Small intestine (tissue), 7 donors: ENCODE results near the gene ZDHHC1. TPM values are rescaled to one million over a fixed set of nuclear protein-coding genes. Genes with fewer than 3 reads are reported as not detected.
"Not testable (repeated sequence)": the region's sequence is repeated elsewhere in the genome, so short reads cannot be mapped to it uniquely, and the experiment has no call there.

ENCODE experiments used
- DNase-seq, 2 donors: peaks; one replicate each; pipeline versions ENCODE4 v3.0.0 to v3.0.0-alpha.2; 2013
- FAIRE-seq: peaks from 2 replicates; lab custom pipeline; 2012; peaks lifted over from hg19 to GRCh38; lab: Jason Lieb, UNC
- H3K27ac ChIP-seq, 3 donors: one replicate each; pipeline ENCODE4 v1.5.1; 2013; ENCODE audit warnings: low read length in 2 of 3, mild to moderate bottlenecking in 2 of 3, control low read depth in 1 of 3, inconsistent platforms in 1 of 3, low read depth in 1 of 3, moderate library complexity in 1 of 3
- H3K27me3 ChIP-seq, 3 donors: one replicate each; pipeline ENCODE4 v1.6.1; 2013; ENCODE audit warnings: low read length in 3 of 3, inconsistent platforms in 1 of 3; ENCODE audit not compliant: control insufficient read depth in 3 of 3, insufficient read depth in 3 of 3
- H3K36me3 ChIP-seq, 3 donors: one replicate each; pipeline ENCODE4 v1.6.1; 2013; ENCODE audit warnings: low read length in 3 of 3, inconsistent platforms in 1 of 3, low read depth in 1 of 3, mild to moderate bottlenecking in 1 of 3, moderate library complexity in 1 of 3; ENCODE audit not compliant: control insufficient read depth in 3 of 3, insufficient read depth in 2 of 3
- H3K4me1 ChIP-seq, 3 donors: one replicate each; pipeline ENCODE4 v1.6.1; 2013; ENCODE audit warnings: low read length in 2 of 3, inconsistent platforms in 1 of 3, low read depth in 1 of 3, mild to moderate bottlenecking in 1 of 3, moderate library complexity in 1 of 3; ENCODE audit not compliant: control insufficient read depth in 3 of 3, insufficient read depth in 2 of 3
- H3K4me3 ChIP-seq, 3 donors: one replicate each; pipeline ENCODE4 v1.5.1; 2013; ENCODE audit warnings: low read length in 3 of 3, control low read depth in 1 of 3, inconsistent platforms in 1 of 3, low read depth in 1 of 3, mild to moderate bottlenecking in 1 of 3, moderate library complexity in 1 of 3
- H3K9me3 ChIP-seq, 2 donors: one replicate each; pipeline ENCODE4 v1.6.1; 2013; ENCODE audit warnings: low read depth in 1 of 2, low read length in 1 of 2; ENCODE audit not compliant: control insufficient read depth in 2 of 2, insufficient read depth in 1 of 2
- WGBS, 3 donors: extraction: QIAGEN DNeasy Blood & Tissue Kit; methylation state at CpG; one replicate each; pipeline ENCODE4 v1.1.7; 2013; 5-methylcytosine and 5-hydroxymethylcytosine counted together
- polyA plus RNA-seq, 4 donors: library from polyadenylated mRNA; stranded (reverse) in 3 of 4; unstranded in 1 of 4; fragments of 200-250 nt in 3 of 4; fragments of 120-200 nt in 1 of 4; gene quantifications; one replicate each; pipeline versions ENCODE4 v1.2.1 to v1.2.3, GENCODE V29; 2013
- donor health status: healthy with polysubstance abuse.
- donor health status: control.
- donor health status: control.
- donor health status: Bipolar disorder and iron deficiency.
- donor health status: healthy.

ZDHHC1 gene
- polyA plus RNA-seq, 4 donors, result 1.9 to 5.3 (median 5.2) TPM; not detected in 1

- not testable (repeated sequence) for H3K27ac ChIP-seq, H3K4me1 ChIP-seq, FAIRE-seq, H3K4me3 ChIP-seq, DNase-seq, H3K27me3 ChIP-seq, H3K36me3 ChIP-seq, H3K9me3 ChIP-seq
- 90 to 96% (median 96%) methylated on average over 3 of the region's 3 CpGs for WGBS, 3 donors
Observed at GRCh38 chr16:67352463-67352862, 63.8 kb downstream of the ZDHHC1 start.

- Histone ChIP-seq H3K4me1 (peaks cover 0 to 2% (median 0%) of the 10 kb centered on the region in 3 donors), H3K4me3 (no peak overlapping the region), H3K27ac (no peak overlapping the region), H3K9me3 (no peaks in the 10 kb centered on the region), H3K36me3 (no peaks in the 10 kb centered on the region), H3K27me3 (no peaks in the 10 kb centered on the region)
- WGBS, 3 donors, result 91 to 100% (median 93%) methylated on average over 1 of the region's 1 CpG
- FAIRE-seq (no peak), DNase-seq (no peak)
Observed at GRCh38 chr16:67350324-67350723, 66.0 kb downstream of the ZDHHC1 start.

- FAIRE-seq, result peak; percentile 15
- no peaks in the 10 kb centered on the region for H3K9me3 ChIP-seq
- no peak overlapping the region for H3K27ac ChIP-seq
- no peak overlapping the region for H3K4me3 ChIP-seq
- H3K36me3 ChIP-seq, result no peaks in the 10 kb centered on the region
- H3K4me1 ChIP-seq, result peaks cover 0 to 2% (median 0%) of the 10 kb centered on the region in 3 donors
- H3K27me3 ChIP-seq, result no peaks in the 10 kb centered on the region
- peak in 1 of 2 donors; percentile 54 for DNase-seq
Observed at GRCh38 chr16:67349172-67349571, 67.1 kb downstream of the ZDHHC1 start.

- no peak for DNase-seq
- Histone ChIP-seq H3K27me3 (no peaks in the 10 kb centered on the region), H3K9me3 (no peaks in the 10 kb centered on the region), H3K4me1 (peaks cover 0 to 2% (median 0%) of the 10 kb centered on the region in 3 donors), H3K4me3 (no peak overlapping the region), H3K36me3 (no peaks in the 10 kb centered on the region), H3K27ac (no peak overlapping the region)
- WGBS, 3 donors, result 63 to 65% (median 64%) methylated on average over 3 of the region's 3 CpGs
- no peak for FAIRE-seq
Observed at GRCh38 chr16:67346341-67346740, 69.9 kb downstream of the ZDHHC1 start.

- peak overlapping the region in 1 of 3 donors; percentile 46 for H3K27ac ChIP-seq
- no peaks in the 10 kb centered on the region for H3K36me3 ChIP-seq
- no peak overlapping the region for H3K4me3 ChIP-seq
- H3K4me1 ChIP-seq, result peaks cover 0 to 2% (median 0%) of the 10 kb centered on the region in 3 donors
- H3K9me3 ChIP-seq, result no peaks in the 10 kb centered on the region
- FAIRE-seq (no peak), DNase-seq (peak in 1 of 2 donors; percentile 41)
- 19 to 45% (median 30%) methylated on average over 1 of the region's 1 CpG for WGBS, 3 donors
- no peaks in the 10 kb centered on the region for H3K27me3 ChIP-seq
Observed at GRCh38 chr16:67345401-67345800, 70.9 kb downstream of the ZDHHC1 start.

Other genes starting within 250 kb of the ZDHHC1 start
- 10 to 100 TPM in 2 of 4 donors, 1 to 10 TPM in 2; 4.5 to 17.1 (median 9.5) TPM for gene NOL3, start 245.9 kb downstream of the ZDHHC1 start, polyA plus RNA-seq
- gene MATCAP1, start 232.5 kb downstream of the ZDHHC1 start, polyA plus RNA-seq, result 10 to 100 TPM; 15.7 to 19.0 (median 18.2) TPM
- 1 to 10 TPM; 1.6 to 7.9 (median 6.0) TPM for gene EXOC3L1, start 226.3 kb downstream of the ZDHHC1 start, polyA plus RNA-seq
- 10 to 100 TPM; 48.6 to 63.7 (median 58.3) TPM for gene E2F4, start 224.3 kb downstream of the ZDHHC1 start, polyA plus RNA-seq
- gene ELMO3, start 217.3 kb downstream of the ZDHHC1 start, polyA plus RNA-seq, result 100 to 1,000 TPM in 1 of 4 donors, 10 to 100 TPM in 3; 36.3 to 101 (median 67.4) TPM
- 100 to 1,000 TPM in 2 of 4 donors, 10 to 100 TPM in 2; 63.0 to 153 (median 102) TPM for gene TMEM208, start 189.3 kb downstream of the ZDHHC1 start, polyA plus RNA-seq
- 10 to 100 TPM; 12.4 to 19.7 (median 15.8) TPM for gene FHOD1, start 169.0 kb downstream of the ZDHHC1 start, polyA plus RNA-seq
- under 1 TPM in 3 of 4 donors, not detected in 1; 0.39 to 0.78 (median 0.54) TPM for gene SLC9A5, start 167.5 kb downstream of the ZDHHC1 start, polyA plus RNA-seq
- 1 to 10 TPM; 1.6 to 7.9 (median 4.9) TPM for gene PLEKHG4, start 136.9 kb downstream of the ZDHHC1 start, polyA plus RNA-seq
- gene KCTD19, start 89.7 kb downstream of the ZDHHC1 start, polyA plus RNA-seq, result under 1 TPM in 2 of 4 donors, not detected in 2; 0.01 to 0.19 TPM
- gene LRRC36, start 89.7 kb downstream of the ZDHHC1 start, polyA plus RNA-seq, result 1 to 10 TPM in 1 of 4 donors, under 1 TPM in 1, not detected in 2; 0.87 to 1.9 TPM
- gene TPPP3, start 23.0 kb downstream of the ZDHHC1 start, polyA plus RNA-seq, result 10 to 100 TPM; 10.3 to 34.8 (median 22.2) TPM
- gene HSD11B2, start 14.6 kb upstream of the ZDHHC1 start, polyA plus RNA-seq, result 100 to 1,000 TPM in 2 of 4 donors, 10 to 100 TPM in 1, 1 to 10 TPM in 1; 9.7 to 166 (median 111) TPM
- 100 to 1,000 TPM in 3 of 4 donors, 10 to 100 TPM in 1; 98.8 to 158 (median 137) TPM for gene ATP6V0D1, start 64.7 kb upstream of the ZDHHC1 start, polyA plus RNA-seq
- under 1 TPM in 1 of 4 donors, not detected in 3; 0.10 TPM for gene AGRP, start 67.1 kb upstream of the ZDHHC1 start, polyA plus RNA-seq
- gene RIPOR1, start 112.4 kb upstream of the ZDHHC1 start, polyA plus RNA-seq, result 10 to 100 TPM in 3 of 4 donors, 1 to 10 TPM in 1; 2.9 to 19.1 (median 10.9) TPM
- 10 to 100 TPM; 23.5 to 45.0 (median 24.2) TPM for gene CTCF, start 146.0 kb upstream of the ZDHHC1 start, polyA plus RNA-seq
- 1 to 10 TPM; 1.5 to 7.6 (median 3.0) TPM for gene CARMIL2, start 228.7 kb upstream of the ZDHHC1 start, polyA plus RNA-seq
- gene ACD, start 243.8 kb upstream of the ZDHHC1 start, polyA plus RNA-seq, result 10 to 100 TPM in 3 of 4 donors, 1 to 10 TPM in 1; 7.2 to 31.4 (median 13.7) TPM
- 1 to 10 TPM; 1.0 to 6.8 (median 2.7) TPM for gene PARD6A, start 244.5 kb upstream of the ZDHHC1 start, polyA plus RNA-seq